ENCODE measurements around the gene HMG20A.
A peak's percentile ranks its signal among the peaks of the same experiment; 100 is the strongest.

Gene HMG20A

DNA sequence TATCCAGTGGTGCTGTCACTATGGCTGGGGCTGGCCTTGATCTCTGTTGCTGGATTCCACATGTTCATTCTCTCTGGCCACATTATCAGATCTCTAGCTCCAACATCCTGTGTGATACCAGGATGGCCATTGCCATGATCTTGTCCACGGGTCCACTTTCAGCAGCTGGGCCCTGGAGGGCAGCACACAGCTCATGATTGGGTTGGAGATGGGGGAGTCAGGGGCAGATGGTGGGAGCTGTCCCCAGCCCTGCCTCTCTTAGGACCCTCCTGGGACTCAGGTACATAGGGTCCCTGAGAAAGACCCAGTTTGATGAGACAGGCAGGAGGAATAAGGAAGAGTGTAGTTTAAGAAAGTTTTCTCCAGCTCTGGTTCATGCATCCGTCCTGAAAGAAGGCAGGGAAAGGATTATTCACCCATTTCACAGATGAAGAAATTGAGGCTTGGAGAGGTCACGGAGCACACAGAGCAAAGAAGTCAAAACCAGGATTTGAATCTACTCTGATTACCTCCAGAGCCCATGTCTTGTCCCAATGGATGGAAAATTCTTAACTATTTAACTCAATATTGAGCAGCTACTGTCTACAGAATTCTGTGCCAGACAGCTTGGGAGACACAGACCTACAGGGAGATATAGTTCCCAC, 111.5 kb downstream of the HMG20A start:
- Histone ChIP-seq H3K4me1 (ENCODE audit: insufficient read depth, insufficient read length) (peaks cover 37% of the 10 kb centered on the region), H3K9me3 (ENCODE audit: insufficient read depth, low read length) (peaks cover 9% of the 10 kb centered on the region; the same call in 1 of the 2 replicates), H3K36me3 (ENCODE audit: insufficient read depth, insufficient read length, low read length) (no peaks in the 10 kb centered on the region), H3K9ac (ENCODE audit: insufficient read length, low read depth) (no peak overlapping the region), H3K4me3 (ENCODE audit: insufficient read length, low read depth) (no peak overlapping the region), H3K27me3 (ENCODE audit: insufficient read depth, insufficient read length) (no peaks in the 10 kb centered on the region)
- no peak for DNase-seq (ENCODE audit: low read depth, low spot score)
- TF ChIP-seq SUZ12 (IDR thresholded peaks at IDR 0.05; ENCODE audit: extremely low read depth, insufficient read depth, insufficient read length) (no peak), YY1 (IDR thresholded peaks at IDR 0.05; ENCODE audit: insufficient read depth, insufficient read length) (no peak), ZNF274 (IDR thresholded peaks at IDR 0.05; ENCODE audit: low read depth, low read length) (no peak)

- Histone ChIP-seq H3K9me3 (ENCODE audit: insufficient read depth, low read length) (peaks cover 9% of the 10 kb centered on the region; the same call in 1 of the 2 replicates), H3K4me3 (ENCODE audit: insufficient read length, low read depth) (no peak overlapping the region), H3K27me3 (ENCODE audit: insufficient read depth, insufficient read length) (no peaks in the 10 kb centered on the region), H3K4me1 (ENCODE audit: insufficient read depth, insufficient read length) (peaks cover 38% of the 10 kb centered on the region), H3K9ac (ENCODE audit: insufficient read length, low read depth) (no peak overlapping the region), H3K36me3 (ENCODE audit: insufficient read depth, insufficient read length, low read length) (no peaks in the 10 kb centered on the region)
- no peak for TF ChIP-seq SUZ12 (IDR thresholded peaks at IDR 0.05; ENCODE audit: extremely low read depth, insufficient read depth, insufficient read length)
- TF ChIP-seq YY1 (IDR thresholded peaks at IDR 0.05; ENCODE audit: insufficient read depth, insufficient read length) = no peak
- no peak for TF ChIP-seq ZNF274 (IDR thresholded peaks at IDR 0.05; ENCODE audit: low read depth, low read length)
- no peak for DNase-seq (ENCODE audit: low read depth, low spot score)
Observed at GRCh38 chr15:77532846-77533245, 112.2 kb downstream of the HMG20A start.

- H3K4me3 ChIP-seq (ENCODE audit: insufficient read length, low read depth) = no peak overlapping the region
- DNase-seq (ENCODE audit: low read depth, low spot score) = no peak
- peak overlapping the region; percentile 5 for H3K9ac ChIP-seq (ENCODE audit: insufficient read length, low read depth)
- peaks cover 38% of the 10 kb centered on the region for H3K4me1 ChIP-seq (ENCODE audit: insufficient read depth, insufficient read length)
- TF ChIP-seq SUZ12 (IDR thresholded peaks at IDR 0.05; ENCODE audit: extremely low read depth, insufficient read depth, insufficient read length) (no peak), YY1 (IDR thresholded peaks at IDR 0.05; ENCODE audit: insufficient read depth, insufficient read length) (no peak), ZNF274 (IDR thresholded peaks at IDR 0.05; ENCODE audit: low read depth, low read length) (no peak)
- peaks cover 9% of the 10 kb centered on the region; the same call in 1 of the 2 replicates for H3K9me3 ChIP-seq (ENCODE audit: insufficient read depth, low read length)
- H3K27me3 ChIP-seq (ENCODE audit: insufficient read depth, insufficient read length) = no peaks in the 10 kb centered on the region
- H3K36me3 ChIP-seq (ENCODE audit: insufficient read depth, insufficient read length, low read length) = no peaks in the 10 kb centered on the region
Observed at GRCh38 chr15:77533578-77534430, 113.1 kb downstream of the HMG20A start.
